Chondrocyte (in vitro differentiated cells): Measurements from ENCODE around the gene TAF9. TPM values are rescaled to one million over a fixed set of nuclear protein-coding genes. Genes with fewer than 3 reads are reported as not detected.
"Not testable (repeated sequence)": the region's sequence is repeated elsewhere in the genome, so short reads cannot be mapped to it uniquely, and the experiment has no call there.

Experiments
- DNase-seq: peaks from one replicate; pipeline ENCODE4 v3.0.0; 2021; ENCODE audit warnings: mixed read lengths, low spot score
- H3K27ac Mint-ChIP-seq: one replicate; pipeline ENCODE4 v1.8.0; 2021; ENCODE audit warnings: mild to moderate bottlenecking, moderate library complexity, mixed read lengths; ENCODE audit not compliant: unreplicated experiment
- H3K27me3 Mint-ChIP-seq: 2 replicates; pipeline ENCODE4 v1.8.0; 2021; ENCODE audit warnings: low read depth, mixed read lengths
- H3K36me3 Mint-ChIP-seq: 2 replicates; pipeline ENCODE4 v1.8.0; 2021; ENCODE audit warnings: low read depth, mixed read lengths
- H3K4me1 Mint-ChIP-seq: 2 replicates; pipeline ENCODE4 v1.8.0; 2021; ENCODE audit warnings: low read depth, mild to moderate bottlenecking, mixed read lengths
- H3K4me3 Mint-ChIP-seq: one replicate; pipeline ENCODE4 v1.8.0; 2021; ENCODE audit warnings: mild to moderate bottlenecking, moderate library complexity, mixed read lengths; ENCODE audit not compliant: unreplicated experiment
- H3K9me3 Mint-ChIP-seq: 2 replicates; pipeline ENCODE4 v1.8.0; 2021; ENCODE audit warnings: low read depth, mixed read lengths
- CTCF ChIP-seq: fragments of 200-600 bp; sonication (generic); IDR thresholded peaks from 2 replicates; pipeline ENCODE4 v1.5.0; 2021; ENCODE audit warnings: antibody characterized with exemption, mild to moderate bottlenecking, moderate library complexity
- total RNA-seq: library from RNA; stranded (reverse); gene quantifications from 3 replicates; pipeline ENCODE4 v1.2.1, GENCODE V29; 2021

TAF9 gene
- total RNA-seq, 1 donor from 2014 or later, result 64.8 TPM

- peak; percentile 58 for TF ChIP-seq CTCF
- no peaks in the 10 kb centered on the region for H3K9me3 Mint-ChIP-seq
- H3K4me1 Mint-ChIP-seq, result no peaks in the 10 kb centered on the region
- no peaks in the 10 kb centered on the region for H3K27me3 Mint-ChIP-seq
- no peak within 1 kb of the TSS for H3K27ac Mint-ChIP-seq
- peak within 1 kb of the TSS; percentile 60 for H3K4me3 Mint-ChIP-seq
- DNase-seq, result no peak
- H3K36me3 Mint-ChIP-seq, result peaks cover 22% of the 10 kb centered on the region
Observed at GRCh38 chr5:69414885-69415583, 45.7 kb upstream of the TAF9 start, which contains the start of gene MARVELD2. Gene MARVELD2 (plus strand): TSS chr5:69415116. CDS start chr5:69419386, 4,270 bp downstream.

- TF ChIP-seq CTCF, result no peak
- Mint-ChIP-seq H3K27me3 (no peaks in the 10 kb centered on the region), H3K4me1 (peaks cover 3% of the 10 kb centered on the region), H3K9me3 (no peaks in the 10 kb centered on the region), H3K4me3 (no peak overlapping the region), H3K27ac (no peak overlapping the region), H3K36me3 (peaks cover 29% of the 10 kb centered on the region)
- DNase-seq, result no peak
Observed at GRCh38 chr5:69404659-69405330, 35.5 kb upstream of the TAF9 start.

DNA sequence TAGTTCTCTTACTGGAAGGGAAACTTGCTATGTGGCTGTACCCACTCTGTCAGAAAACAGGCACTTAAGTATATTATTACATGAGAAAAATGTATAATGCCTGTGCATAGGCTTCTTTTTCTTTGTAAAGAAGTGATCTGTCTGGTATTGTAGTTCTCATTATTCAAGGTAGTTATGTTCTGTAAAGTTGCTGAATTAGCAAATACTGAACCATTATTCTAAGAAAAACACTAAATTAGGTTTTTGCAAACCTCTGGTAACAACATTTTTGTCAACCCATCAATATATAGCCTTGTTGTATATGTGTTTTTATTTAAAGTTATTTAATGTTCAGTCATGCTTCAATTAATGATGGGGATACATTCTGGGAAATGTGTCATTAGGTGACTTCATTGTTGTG, 9.1 kb upstream of the TAF9 start:
- H3K4me1 Mint-ChIP-seq, result no peaks in the 10 kb centered on the region
- no peak for DNase-seq
- no peak overlapping the region for H3K4me3 Mint-ChIP-seq
- H3K9me3 Mint-ChIP-seq, result no peaks in the 10 kb centered on the region
- TF ChIP-seq CTCF, result no peak
- no peak overlapping the region for H3K27ac Mint-ChIP-seq
- no peaks in the 10 kb centered on the region for H3K27me3 Mint-ChIP-seq
- peaks cover 15% of the 10 kb centered on the region for H3K36me3 Mint-ChIP-seq

DNA sequence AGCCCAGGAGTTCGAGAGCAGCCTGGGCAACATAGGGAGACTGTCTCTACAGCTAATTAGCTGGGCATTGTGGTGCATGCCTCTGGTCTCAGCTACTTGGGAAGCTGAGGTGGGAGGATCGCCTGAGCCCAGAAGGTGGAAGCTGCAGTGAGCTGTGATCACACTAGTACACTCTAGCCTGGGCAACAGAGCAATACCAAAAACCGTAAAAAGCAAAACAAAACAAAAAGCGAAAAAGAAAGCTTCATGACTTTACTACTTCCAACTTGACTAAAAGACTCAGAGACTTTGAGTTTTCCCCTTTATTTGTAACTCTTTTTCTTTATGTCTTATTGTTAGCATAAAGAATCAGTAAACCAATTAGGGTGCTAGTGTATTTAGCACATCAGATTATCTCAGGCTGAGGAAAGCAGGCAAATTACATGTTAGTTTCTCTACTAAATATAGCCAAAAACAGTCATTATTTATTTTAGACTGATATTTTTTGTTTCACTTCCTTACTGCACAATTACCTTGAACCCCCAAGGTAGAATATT, 5.7 kb upstream of the TAF9 start:
- Mint-ChIP-seq H3K9me3 (no peaks in the 10 kb centered on the region), H3K4me3 (no peak overlapping the region), H3K27me3 (no peaks in the 10 kb centered on the region), H3K36me3 (peaks cover 11% of the 10 kb centered on the region), H3K27ac (no peak overlapping the region), H3K4me1 (peaks cover 20% of the 10 kb centered on the region)
- no peak for TF ChIP-seq CTCF
- no peak for DNase-seq

DNA sequence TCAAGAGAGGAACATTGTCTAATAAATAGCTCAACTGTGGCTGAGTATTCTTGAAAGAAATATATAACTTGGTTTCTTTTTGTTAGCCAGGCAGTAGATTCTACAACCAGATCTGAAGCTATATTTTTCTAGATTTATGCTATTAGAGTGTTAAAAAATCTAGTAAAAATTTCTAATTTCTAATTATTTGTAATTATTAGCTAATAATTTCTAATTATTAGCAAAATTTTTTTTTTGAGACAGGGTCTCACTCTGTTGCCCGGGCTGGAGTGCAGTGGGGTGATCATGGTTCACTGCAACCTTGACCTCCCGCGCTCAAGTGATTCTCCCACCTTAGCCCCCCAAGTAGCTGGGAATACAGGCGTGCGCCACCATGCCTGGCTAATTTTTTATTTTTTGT, 3.1 kb upstream of the TAF9 start:
- H3K27ac Mint-ChIP-seq, result no peak overlapping the region
- H3K4me3 Mint-ChIP-seq, result no peak overlapping the region
- no peak for DNase-seq
- H3K36me3 Mint-ChIP-seq, result peaks cover 11% of the 10 kb centered on the region
- H3K4me1 Mint-ChIP-seq, result peaks cover 32% of the 10 kb centered on the region
- no peaks in the 10 kb centered on the region for H3K9me3 Mint-ChIP-seq
- no peaks in the 10 kb centered on the region for H3K27me3 Mint-ChIP-seq
- TF ChIP-seq CTCF, result no peak

DNA sequence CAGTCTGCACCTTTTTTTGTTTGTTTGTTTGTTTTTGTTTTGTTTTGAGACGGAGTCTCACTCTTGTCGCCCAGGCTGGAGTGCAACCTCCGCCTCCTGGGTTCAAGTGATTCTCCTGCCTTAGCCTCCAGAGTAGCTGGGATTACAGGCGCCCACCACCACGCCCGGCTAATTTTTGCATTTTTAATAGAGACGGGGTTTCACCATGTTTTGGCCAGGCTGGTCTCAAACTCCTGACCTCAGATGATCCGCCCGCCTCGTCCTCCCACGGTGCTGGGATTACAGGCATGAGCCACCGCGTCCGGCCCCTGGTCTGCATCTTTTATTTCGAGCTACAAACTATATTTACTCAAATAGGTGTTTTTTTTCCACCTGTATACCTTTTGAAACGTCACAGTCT, 1.0 kb upstream of the TAF9 start:
- not testable (repeated sequence) for H3K36me3 Mint-ChIP-seq, DNase-seq, H3K27me3 Mint-ChIP-seq, H3K9me3 Mint-ChIP-seq
- Mint-ChIP-seq H3K4me1 (peaks cover 38% of the 10 kb centered on the region), H3K27ac (peak overlapping the region; percentile 12), H3K4me3 (peak overlapping the region; percentile 83)
